Uterus (tissue), 2 donors: Measurements from ENCODE around the gene FRS3.

Source experiments
- CTCF ChIP-seq, 4 experiments: fragments of 200-600 bp in 2 of 4; fragments of 450-650 bp in 2 of 4; sonication (generic) in 2 of 4; IDR thresholded peaks; one replicate each; pipeline ENCODE4 v1.5.1; 2016 to 2019; ENCODE audit warnings: antibody characterized with exemption in 4 of 4, mild to moderate bottlenecking in 2 of 4, moderate library complexity in 1 of 4
- POLR2A ChIP-seq, 2 donors: fragments of 450-650 bp; IDR thresholded peaks; one replicate each; pipeline ENCODE4 v1.6.1; 2016; ENCODE audit warnings: antibody characterized with exemption in 2 of 2, mild to moderate bottlenecking in 1 of 2, moderate library complexity in 1 of 2

- no peak for TF ChIP-seq CTCF (IDR thresholded peaks at IDR 0.05)
- TF ChIP-seq POLR2A (IDR thresholded peaks at IDR 0.05) = no peak
These were observed 31.2 kb downstream of the FRS3 start for GRCh38 chr6:41748542-41748941.
